Activated CD4-positive, alpha-beta T cell treated with anti-CD3 and anti-CD28 coated beads, Interleukin-2, amount 50 U/mL, for 24 hours (primary cell): ENCODE measurements around the gene PTPRD.

Source experiments
- DNase-seq, 2 donors: peaks; one replicate each; pipeline ENCODE4 v3.0.0-alpha.2; 2020; ENCODE audit warnings: low read depth in 1 of 2, low spot score in 1 of 2

Gene PTPRD

DNA sequence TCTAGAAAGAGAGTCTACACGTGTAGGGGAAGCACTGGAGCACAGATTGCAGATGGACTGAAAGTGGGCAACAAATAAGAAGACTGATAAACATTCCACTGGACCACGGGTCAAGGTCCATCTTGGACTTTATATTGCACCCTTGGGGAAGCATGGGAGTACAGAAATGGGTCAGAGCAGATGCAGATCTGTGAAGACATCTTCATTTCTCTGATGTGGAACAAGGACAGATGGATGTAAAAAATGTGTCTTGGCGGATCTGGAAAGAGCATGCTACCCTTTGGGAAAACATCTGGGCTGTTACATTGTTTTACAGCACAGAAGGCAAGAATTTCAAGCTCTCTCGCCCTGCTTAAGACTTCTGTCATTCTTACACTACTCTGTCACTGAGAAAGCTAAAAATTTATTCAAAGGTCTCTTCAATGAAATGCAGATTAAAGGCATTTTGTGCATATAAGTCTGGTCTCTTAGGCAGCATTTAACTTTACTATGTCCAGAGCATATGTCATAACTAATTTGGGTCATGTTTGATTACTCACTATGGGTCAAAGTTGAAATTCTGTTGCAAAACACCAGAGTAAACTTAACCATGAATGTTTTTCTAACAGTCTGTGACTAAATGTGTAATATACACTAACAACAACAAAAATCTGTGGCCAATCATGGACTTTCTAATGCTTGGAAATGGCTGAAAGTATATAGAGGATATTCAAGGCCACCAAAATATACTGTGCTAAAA is 2056.9 kb downstream of the PTPRD start:
- DNase-seq, result no peak

DNA sequence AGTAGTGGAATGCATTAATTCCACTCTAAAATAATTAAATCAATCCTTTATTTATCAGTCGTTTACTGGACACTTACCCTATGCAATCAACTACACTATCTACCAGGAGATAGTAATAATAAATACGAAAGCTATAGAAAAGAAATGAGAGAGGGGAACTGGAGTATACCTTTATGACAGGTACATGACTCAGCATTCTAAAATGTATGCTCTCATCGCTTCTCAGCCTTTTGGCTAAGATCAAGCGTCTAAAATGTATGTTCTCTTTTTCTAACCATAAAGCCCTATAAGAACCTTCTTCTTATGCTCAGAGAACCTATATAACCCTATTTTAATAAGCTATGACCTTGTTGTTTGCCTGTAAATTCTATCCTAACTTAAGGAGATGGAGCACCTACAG is 2059.4 kb downstream of the PTPRD start:
- DNase-seq, result no peak

DNA sequence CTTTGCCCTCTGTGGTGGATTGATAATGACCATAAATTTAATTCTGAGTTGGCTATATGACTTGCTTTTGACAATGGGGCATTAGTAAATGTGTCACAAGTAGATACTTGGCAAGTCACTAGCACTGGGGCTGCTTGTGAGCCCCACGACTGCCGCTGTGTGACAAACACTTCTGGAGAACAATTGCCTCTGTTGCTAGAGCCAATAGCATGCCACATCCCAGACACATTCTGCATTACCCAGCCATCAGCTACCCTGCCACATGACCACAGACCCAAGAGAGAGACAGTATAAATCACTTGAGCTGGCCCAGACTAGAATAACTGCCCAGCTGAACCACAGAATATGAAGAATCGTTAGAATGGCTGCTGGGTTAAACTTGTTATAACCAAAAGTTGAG is 2060.1 kb downstream of the PTPRD start:
- no peak for DNase-seq

DNA sequence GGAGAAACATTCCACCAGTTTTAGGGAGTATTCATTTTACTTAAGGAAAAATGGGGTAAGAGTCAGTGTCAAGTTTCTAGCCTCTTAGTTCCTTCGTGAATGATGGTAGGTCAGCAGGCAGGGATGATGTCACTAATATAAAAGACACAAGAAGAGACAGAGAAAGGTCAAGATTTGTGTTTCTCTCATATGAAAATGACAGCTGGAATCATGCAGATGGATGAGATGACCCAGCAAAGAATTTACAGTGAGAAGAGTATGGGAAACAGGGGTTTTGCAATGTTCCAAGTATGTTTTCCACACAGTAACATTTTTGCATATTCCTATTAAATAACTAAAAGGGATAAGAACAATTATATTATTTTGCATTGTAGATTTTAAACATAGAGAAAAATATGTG is 2063.6 kb downstream of the PTPRD start:
- DNase-seq, result no peak

DNA sequence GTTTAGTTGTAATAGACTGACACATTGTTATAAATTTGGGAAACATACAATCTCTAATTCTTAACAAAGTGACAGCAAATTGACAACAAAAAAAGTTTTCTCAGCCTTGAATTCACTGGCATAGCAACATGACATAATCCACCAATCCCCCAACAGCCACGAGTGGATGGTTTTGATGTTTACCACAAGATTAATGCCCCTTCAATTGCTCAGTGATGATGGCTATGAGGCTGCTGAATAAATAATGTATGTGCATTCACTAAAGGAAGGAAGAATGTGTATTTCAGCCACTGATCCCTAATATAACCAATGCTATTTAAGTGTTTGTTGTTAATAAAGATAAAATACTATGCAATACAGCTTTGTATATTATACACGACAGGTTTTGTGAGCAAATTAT is 2069.6 kb downstream of the PTPRD start:
- no peak for DNase-seq

DNA sequence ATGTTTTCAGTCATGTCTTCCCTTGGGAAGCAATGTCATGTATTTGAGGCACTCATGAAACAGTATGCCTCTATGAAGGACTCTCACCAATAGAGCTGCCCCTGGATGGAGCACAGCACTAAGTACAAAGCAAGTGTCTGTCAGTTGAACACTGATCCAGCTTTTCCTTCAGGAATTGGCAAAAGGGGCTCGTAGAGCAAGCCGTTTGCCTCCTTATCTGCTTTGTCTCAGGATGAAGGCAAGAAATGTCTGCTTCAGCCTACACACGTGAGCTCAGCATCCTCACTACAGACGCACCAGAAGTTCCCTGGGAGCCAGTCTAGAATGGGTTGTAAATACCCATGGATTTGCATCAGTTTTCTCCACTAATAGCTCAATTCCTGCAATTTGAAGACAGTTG is 2070.3 kb downstream of the PTPRD start:
- DNase-seq, result no peak

DNA sequence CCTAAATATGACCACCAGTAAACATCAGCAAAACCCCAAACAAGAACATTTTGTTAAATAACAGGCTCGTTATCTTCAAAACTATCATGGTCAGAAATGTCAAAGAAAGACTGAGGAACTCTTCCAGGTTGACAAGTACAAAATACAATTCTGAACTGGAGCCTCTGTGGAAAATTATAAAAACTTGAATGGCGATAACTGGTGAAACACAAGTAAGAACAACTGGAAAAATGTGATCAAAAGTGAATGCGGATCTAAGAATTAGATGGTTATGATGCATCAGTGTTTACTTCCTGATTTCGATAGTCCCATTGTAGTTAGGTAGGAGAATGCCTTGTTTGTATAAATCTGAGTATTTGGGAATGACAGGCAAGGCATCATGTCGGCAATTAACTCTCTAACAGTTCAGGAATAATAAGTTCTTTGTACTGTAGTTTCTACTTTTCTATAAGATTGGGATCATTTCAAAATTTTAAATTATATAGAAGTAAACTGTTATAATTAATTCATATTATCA is 2073.1 kb downstream of the PTPRD start:
- no peak for DNase-seq

DNA sequence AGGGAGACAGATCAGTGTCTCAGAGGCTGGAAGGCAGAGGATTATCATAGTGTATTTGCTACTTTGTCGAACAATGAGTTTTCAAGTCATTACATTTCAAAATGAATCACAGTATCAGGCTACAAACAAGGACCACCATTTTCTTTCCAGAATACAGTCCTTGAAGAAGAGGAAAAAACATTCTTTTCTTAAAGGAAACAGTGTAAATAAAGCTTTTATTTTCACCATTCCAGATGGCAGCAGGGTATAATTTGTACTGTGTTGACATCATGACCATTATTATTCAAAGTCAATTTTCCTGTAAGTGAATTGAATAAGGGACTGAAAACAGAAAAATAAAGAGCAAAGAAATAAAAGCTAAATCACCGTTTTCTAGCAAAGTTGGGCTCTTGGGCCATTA is 2076.0 kb downstream of the PTPRD start:
- DNase-seq, result no peak

DNA sequence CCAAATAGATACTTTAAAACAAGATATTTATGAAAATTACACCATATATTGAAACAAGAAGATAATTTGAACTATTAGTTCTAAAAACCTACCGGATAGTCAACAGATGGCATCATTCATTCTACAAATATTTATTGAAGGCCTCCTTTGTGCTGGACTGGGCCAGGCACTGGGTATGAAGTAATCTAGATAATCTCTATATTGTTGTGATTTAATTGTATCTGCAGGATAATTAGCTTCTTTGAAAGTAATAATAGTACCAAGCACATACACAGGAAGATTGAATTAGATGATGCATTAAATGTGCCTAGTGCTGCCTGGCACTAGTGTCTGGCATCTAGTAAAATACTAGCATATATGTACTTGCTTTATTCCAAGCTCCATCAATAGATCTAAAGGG is 2078.0 kb downstream of the PTPRD start:
- DNase-seq, result no peak

DNA sequence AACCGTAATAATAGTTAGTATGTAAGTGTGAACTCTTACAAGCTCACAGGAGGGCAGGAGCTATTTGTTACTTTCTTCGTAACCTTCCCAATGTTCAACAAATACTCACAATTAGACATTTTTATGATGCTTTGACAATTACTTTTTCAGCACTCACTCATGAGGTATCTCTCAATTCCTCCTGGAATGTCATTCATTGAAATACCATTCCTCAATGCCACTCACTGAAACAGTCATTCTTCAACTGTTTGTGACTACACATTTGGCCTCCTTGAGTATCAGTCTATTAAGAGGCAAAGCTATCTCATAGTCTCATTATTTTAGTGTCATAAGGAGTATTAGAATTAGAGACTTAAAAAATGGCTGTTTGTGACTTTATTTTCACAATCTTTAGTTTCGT is 2079.1 kb downstream of the PTPRD start:
- no peak for DNase-seq

DNA sequence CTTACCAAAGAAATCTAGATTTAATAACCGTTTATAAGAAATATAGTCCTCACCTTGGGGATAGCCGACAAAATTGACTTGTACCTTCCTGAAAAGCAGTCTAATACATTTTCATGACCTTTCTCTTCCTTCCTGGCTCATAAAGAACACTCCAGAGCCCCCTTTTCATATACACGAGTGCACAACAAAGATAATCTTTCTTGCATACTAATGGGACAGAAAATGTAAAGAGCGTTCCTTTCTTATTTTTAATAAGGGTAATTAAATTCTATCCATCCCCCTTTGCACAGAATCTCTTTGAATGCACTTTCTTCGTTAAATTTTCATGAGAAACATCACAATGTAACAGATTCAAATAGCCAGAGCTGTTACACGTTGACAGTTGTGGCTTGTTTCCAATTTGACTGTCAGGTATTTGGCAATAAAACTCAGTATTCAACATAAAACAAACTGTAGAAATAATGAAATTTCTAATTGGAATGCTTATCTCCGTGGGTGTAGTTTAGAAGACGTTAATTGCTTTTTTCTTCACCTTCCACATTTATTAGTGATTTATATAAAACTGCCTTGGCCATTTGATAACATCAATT is 2080.9 kb downstream of the PTPRD start:
- no peak for DNase-seq

DNA sequence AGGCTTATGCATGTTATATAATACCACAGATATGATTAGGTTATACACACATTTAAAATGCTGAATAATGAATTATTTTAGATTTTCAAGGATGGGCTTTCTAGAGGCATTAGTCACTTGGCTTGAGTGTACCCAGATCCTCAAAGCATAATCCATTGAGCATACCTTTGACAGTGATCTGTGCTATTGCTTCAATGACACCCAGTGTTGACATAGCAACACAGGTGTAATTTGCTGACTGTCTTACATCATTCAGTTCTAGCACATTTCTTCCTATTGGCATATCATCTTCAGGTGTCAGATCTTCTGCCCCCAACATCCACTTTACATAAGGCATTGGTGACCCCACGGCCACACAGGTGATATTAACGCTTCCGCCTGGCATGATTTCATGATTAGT is 2091.7 kb downstream of the PTPRD start:
- DNase-seq, result no peak

DNA sequence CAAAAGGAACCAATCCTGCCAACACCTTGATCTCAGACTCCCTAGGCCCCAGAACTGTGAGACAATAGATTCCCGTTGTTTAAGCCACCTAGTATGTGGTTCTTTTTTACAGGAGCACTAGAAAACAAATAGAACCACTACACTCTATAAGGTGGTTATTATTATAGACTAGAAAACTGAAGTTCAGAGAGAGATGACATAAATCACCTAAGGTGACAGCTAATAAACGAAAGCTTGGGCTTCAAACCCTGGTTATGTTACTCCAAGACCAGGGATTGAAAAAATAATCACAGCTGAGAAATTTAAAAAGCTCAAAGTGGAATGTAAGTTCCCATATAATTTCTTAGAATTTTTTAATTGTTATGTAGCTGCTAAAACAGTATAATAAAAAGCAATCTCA is 2097.1 kb downstream of the PTPRD start:
- DNase-seq, result no peak

DNA sequence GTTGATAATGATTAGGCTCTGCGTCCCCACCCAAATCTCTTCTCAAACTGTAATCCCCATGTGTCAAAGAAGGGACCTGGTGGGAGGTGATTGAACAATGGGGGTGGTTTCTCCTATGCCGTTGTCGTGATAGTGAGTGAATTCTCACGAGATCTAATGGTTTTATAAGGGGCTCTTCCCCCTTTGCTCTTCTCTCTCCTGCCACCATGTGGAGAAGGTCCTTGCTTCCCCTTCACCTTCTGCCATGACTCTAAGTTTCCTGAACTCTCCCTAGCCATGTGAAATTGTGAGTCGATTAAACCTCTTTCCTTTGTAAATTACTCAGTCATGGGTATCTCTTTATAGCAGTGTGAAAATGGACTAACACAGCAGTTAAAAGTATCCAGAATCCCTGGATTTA is 2098.0 kb downstream of the PTPRD start:
- no peak for DNase-seq

DNA sequence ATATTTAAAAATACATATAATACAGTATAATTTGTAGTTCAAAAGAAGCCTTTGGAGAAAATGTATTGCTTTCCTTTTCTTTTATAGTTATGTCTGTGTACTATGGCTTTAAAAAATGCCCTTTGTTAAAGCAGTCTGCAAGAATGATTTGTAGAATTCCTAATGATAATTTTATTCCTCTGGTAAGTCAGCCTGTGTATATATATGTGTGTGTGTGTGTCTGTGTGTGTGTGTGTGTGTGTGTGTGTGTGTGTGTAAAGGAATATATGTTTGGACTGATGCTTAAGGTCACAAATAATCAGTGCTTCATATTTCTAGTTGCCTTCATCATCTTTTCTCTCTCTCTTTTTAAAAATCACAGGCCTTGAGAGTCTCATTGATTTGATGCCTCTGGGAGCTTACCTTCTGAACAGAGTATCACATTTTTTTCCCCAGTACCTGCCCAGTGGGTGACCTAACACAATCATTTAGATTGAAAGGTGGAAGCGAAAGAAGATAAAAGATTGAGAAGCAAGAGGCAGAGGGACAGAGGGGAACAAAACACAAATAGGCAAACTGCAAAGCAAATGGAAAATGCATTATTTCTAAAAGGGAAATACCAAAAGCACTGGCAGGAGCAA is 2104.0 kb downstream of the PTPRD start:
- DNase-seq, result no peak

DNA sequence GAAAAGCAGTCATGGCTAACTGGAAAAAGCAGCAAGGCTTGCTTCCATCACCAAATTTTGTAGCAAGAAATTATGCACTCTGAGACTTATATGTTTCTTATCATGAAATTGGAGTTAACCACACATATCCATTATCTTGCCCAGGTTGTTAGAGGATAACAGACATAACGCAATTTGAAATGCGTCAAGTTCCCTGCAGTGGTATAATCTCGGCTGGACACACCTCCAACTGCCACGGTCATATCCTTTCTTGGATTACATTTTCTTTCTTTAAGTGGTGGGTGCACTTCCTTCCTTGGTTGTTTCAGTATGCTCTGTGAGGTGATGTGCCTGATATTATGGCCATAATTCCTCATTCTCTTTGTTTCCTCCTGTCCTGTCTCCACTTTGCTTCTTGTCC is 2118.2 kb downstream of the PTPRD start:
- DNase-seq, result no peak

DNA sequence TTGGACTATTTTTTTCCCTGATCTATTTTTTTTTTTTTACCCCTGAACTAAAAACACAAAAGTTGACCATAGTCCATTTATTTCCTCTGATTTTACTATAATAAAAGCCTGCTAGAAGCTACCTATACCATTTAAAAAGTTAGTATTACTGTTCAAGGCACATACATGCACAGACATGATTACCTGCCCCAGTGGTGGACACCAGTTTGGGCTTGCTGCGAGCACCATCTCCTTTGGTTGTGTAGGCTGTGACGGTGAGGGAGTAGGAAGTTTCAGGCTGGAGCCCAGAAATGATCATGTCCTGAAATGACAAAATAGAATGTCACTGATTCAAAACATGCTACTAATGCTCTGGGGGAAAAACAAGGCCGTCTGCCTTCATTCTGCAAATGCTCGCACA is 2120.1 kb downstream of the PTPRD start:
- DNase-seq, result no peak

DNA sequence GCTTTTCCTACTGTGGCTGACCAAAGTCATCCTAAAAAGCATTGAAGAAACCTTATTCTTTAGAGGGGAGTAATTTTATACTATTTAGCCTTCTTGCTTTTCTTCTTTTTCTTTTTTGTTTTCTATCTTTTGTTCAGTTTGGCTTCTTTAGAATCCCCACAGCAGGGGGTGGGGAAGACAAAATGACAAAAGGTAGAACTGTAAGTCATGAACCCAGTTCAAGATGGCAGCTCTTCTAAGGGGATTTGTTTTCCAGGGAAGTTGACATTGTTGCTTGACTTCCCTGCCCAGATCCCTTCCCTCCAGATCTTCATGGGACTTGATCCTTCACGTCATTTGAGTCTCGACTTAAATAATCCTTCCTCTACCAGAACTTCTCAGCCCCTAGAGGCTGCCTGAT is 2120.8 kb downstream of the PTPRD start:
- DNase-seq, result no peak

DNA sequence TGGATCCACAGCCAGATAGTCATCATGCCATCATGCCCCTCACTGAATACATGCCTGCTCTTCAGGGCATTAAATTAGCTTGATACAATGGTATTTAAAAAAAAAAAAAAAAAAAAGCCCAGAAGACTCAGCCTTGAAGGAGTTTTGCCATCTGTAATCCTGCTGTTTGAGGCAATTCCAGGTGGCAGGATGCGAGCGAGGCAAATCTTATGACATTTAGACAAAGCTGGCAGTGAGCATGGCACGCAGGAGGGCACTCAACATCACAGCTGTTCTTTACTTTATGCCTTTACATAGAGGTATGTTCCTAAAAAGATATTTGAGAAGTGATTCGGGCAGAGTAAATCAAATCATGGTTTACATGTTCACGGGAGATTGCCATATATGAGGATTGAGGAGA is 2121.2 kb downstream of the PTPRD start:
- no peak for DNase-seq

DNA sequence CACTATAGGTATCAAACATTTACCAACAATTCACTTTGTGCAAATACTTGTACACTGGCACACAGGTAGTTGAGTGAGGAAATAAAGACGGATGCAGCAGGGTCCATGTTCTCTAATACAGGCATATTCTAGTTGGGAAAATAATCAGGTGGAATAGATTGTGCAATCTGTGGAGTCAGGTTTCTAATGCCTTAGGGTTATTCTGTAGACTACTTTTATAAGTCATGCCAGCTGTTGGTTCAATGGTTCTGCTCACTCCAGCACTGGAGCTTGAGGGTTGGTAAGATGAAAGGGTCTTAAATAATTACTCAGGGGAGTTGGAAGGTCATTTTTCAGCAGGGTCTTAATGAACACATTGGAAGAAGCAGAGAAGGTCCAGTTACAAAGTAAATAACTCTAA is 2123.0 kb downstream of the PTPRD start:
- DNase-seq, result no peak

DNA sequence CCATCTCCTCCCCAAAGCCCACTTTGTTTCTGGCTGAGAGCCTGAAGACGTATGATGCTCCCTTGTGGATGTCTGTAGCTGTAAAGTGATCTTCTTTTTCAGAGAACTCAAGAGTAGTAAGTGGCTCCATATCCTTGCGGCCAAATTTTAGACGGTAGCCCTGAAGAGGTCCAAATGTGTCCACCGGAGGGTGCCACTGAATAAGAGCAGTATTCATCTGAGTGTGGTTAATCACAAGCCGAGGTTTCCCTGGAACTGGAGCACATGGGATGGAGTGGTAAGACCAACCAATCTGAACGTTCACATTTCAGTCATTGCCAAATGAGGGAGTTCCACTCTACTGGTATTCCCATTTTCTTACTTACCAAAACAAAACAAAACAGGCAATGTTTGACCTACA is 2126.7 kb downstream of the PTPRD start:
- no peak for DNase-seq

DNA sequence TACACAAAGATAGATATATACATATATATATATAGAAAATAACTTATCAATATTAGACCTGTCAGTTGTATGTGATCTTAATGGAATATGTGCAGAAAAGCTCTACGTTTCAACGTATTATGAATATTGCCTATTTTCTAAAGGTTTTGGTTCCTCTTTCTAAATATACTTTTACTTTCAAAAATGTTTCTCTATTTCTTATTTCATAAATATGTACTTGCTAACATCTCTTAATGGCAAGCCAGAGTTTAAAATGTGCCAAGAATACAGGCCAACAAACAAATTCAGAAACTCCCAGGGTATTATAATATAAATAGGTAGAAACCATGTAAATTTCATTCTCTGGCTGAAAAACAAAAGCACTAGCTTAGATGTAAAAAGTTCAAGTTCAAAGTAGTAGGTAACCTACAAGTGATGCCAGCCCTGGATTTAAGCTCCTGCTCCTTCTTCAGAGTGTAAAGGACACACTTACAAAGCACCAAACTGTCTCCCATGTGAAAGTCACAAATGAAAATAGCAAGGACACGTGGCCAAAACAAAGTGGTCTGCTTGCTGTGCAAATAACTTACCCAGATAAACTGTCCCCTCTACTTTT is 2128.1 kb downstream of the PTPRD start:
- no peak for DNase-seq
